Keratinocyte (primary cell): Measurements from ENCODE around the gene MALAT1.

Experiments used
- EZH2 ChIP-seq: IDR thresholded peaks from one replicate; pipeline ENCODE4 v1.6.1; 2012; ENCODE audit warnings: inconsistent platforms, mild to moderate bottlenecking, low read length, moderate library complexity
- TF ChIP-seq, protein P1 (sequence below), 3 experiments: IDR thresholded peaks in 1 of 3; conservative IDR thresholded peaks in 1 of 3; optimal IDR thresholded peaks in 1 of 3; 2 replicates in 2 of 3; 3 replicates in 1 of 3; pipeline versions ENCODE3 to v1.5.1; 2011; ENCODE audit warnings: low read length in 3 of 3, mild to moderate bottlenecking in 3 of 3, moderate library complexity in 2 of 3, control low read depth in 1 of 3, inconsistent platforms in 1 of 3; ENCODE audit not compliant: insufficient read depth in 2 of 3; ENCODE audit errors: extremely low read depth in 1 of 3

DNA sequence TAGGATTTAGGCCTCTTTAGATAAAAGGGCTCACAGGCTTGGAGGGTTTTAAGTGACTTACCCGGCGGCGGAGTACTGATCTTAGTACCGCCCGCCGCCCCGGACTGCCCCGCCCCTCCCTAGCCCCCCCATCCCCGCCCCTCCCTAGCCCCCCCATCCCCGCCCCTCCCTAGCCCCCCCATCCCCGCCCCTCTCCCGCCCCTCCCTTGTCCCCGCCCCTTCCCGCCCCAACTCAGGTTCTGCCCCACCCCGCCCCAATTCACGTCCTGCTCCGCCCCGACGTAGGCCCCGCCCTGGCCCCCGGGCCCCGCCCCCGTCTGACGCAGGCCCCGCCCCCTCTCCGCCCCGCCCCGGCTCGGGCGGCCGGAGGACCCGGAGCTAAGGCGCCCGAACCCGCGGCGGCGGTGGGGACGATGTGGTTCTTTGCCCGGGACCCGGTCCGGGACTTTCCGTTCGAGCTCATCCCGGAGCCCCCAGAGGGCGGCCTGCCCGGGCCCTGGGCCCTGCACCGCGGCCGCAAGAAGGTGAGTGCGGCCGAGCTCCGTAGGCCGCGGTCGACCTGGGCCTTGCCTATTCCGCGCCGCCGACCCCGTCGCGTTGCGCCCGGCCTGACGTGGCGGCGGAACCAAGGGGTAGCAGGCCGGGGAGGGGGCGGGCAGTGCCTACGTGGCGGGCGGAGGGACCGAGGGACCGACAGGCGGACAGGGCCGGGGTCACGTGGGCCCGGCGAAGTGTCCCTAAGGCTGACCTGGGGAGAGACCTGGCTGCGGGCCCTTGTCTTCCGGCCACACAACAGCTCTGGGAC, 26.1 kb downstream of the MALAT1 start, which contains the start of gene SCYL1:
- TF ChIP-seq, protein P1, sequence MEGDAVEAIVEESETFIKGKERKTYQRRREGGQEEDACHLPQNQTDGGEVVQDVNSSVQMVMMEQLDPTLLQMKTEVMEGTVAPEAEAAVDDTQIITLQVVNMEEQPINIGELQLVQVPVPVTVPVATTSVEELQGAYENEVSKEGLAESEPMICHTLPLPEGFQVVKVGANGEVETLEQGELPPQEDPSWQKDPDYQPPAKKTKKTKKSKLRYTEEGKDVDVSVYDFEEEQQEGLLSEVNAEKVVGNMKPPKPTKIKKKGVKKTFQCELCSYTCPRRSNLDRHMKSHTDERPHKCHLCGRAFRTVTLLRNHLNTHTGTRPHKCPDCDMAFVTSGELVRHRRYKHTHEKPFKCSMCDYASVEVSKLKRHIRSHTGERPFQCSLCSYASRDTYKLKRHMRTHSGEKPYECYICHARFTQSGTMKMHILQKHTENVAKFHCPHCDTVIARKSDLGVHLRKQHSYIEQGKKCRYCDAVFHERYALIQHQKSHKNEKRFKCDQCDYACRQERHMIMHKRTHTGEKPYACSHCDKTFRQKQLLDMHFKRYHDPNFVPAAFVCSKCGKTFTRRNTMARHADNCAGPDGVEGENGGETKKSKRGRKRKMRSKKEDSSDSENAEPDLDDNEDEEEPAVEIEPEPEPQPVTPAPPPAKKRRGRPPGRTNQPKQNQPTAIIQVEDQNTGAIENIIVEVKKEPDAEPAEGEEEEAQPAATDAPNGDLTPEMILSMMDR (optimal IDR thresholded peaks at IDR 0.05 in 1 of 3, IDR thresholded peaks at IDR 0.05 in 1 of 3, conservative IDR thresholded peaks at IDR 0.05 in 1 of 3; ENCODE audit: extremely low read depth in 1 of 3, insufficient read depth in 2 of 3, low read length in 3 of 3): no peak
- no peak for TF ChIP-seq EZH2
